ENCODE measurements around the gene TMSB4Y.

GRCh38 chrY:13738618-13739017 lies 34.9 kb downstream of the TMSB4Y start:
- no peak for TF ChIP-seq USF2 (IDR thresholded peaks at IDR 0.05; ENCODE audit: low read depth, low read length)
- TF ChIP-seq CTCF (conservative IDR thresholded peaks at IDR 0.05; ENCODE audit: low read depth, low read length): no peak
- TF ChIP-seq, protein P1, sequence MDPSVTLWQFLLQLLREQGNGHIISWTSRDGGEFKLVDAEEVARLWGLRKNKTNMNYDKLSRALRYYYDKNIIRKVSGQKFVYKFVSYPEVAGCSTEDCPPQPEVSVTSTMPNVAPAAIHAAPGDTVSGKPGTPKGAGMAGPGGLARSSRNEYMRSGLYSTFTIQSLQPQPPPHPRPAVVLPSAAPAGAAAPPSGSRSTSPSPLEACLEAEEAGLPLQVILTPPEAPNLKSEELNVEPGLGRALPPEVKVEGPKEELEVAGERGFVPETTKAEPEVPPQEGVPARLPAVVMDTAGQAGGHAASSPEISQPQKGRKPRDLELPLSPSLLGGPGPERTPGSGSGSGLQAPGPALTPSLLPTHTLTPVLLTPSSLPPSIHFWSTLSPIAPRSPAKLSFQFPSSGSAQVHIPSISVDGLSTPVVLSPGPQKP (IDR thresholded peaks at IDR 0.05; ENCODE audit: borderline replicate concordance, low read depth, low read length): no peak
- TF ChIP-seq SMC3 (IDR thresholded peaks at IDR 0.05; ENCODE audit: low read depth, low read length): no peak
- no peak for TF ChIP-seq POLR2A (IDR thresholded peaks at IDR 0.05; ENCODE audit: low read depth, low read length)
